Measurements from ENCODE around the gene ACO2.

DNA sequence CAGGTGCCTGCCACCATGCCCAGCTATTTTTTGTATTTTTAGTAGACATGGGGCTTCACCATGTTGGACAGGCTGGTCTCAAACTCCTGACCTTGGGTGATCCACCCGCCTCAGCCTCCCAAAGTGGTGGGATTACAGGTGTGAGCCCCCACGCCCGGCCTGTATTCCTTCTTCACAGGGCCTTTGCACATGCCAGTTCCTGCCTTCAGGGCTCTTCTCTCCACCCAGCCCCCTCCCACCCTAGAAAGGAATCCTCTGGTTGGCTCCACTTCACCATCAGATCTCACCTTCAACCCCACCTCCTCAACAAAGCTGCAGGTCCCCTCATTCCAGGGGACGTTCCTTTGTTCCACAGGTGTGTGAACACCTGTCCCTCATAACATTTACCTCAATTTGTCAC is 73.3 kb downstream of the ACO2 start:
- TF ChIP-seq EZH2phosphoT487 (IDR thresholded peaks at IDR 0.05; ENCODE audit: low read depth) = no peak
- TF ChIP-seq, protein P1, sequence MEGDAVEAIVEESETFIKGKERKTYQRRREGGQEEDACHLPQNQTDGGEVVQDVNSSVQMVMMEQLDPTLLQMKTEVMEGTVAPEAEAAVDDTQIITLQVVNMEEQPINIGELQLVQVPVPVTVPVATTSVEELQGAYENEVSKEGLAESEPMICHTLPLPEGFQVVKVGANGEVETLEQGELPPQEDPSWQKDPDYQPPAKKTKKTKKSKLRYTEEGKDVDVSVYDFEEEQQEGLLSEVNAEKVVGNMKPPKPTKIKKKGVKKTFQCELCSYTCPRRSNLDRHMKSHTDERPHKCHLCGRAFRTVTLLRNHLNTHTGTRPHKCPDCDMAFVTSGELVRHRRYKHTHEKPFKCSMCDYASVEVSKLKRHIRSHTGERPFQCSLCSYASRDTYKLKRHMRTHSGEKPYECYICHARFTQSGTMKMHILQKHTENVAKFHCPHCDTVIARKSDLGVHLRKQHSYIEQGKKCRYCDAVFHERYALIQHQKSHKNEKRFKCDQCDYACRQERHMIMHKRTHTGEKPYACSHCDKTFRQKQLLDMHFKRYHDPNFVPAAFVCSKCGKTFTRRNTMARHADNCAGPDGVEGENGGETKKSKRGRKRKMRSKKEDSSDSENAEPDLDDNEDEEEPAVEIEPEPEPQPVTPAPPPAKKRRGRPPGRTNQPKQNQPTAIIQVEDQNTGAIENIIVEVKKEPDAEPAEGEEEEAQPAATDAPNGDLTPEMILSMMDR (IDR thresholded peaks at IDR 0.05; ENCODE audit: low read depth, low read length) = no peak
